Testis (tissue), 3 donors: ENCODE data around the gene LRRC2. TPM values are rescaled to one million over a fixed set of nuclear protein-coding genes. Genes with fewer than 3 reads are reported as not detected.

Experiments used
- DNase-seq: peaks from one replicate; pipeline ENCODE4 v3.0.0-alpha.2; 2019
- H3K27ac ChIP-seq, 2 donors: fragments of 200-600 bp; sonication (generic); one replicate each; pipeline ENCODE4 v1.5.1; 2019
- H3K27me3 ChIP-seq: fragments of 200-600 bp; sonication (generic); one replicate; pipeline ENCODE4 v1.5.1; 2019
- H3K36me3 ChIP-seq: fragments of 200-600 bp; sonication (generic); one replicate; pipeline ENCODE4 v1.5.1; 2017; ENCODE audit warnings: low read depth; ENCODE audit errors: missing control alignments
- H3K4me1 ChIP-seq: fragments of 200-600 bp; sonication (generic); one replicate; pipeline ENCODE4 v1.5.1; 2019
- H3K4me3 ChIP-seq, 2 donors: fragments of 200-600 bp; sonication (generic); one replicate each; pipeline ENCODE4 v1.5.1; 2017 to 2019
- H3K9me3 ChIP-seq: fragments of 200-600 bp; sonication (generic); one replicate; pipeline ENCODE4 v1.5.1; 2017
- CTCF ChIP-seq, 3 experiments: fragments of 450-650 bp in 2 of 3; fragments of 200-600 bp in 1 of 3; sonication (generic) in 1 of 3; IDR thresholded peaks; one replicate each; pipeline ENCODE4 v1.5.1; 2016 to 2019; ENCODE audit warnings: antibody characterized with exemption in 3 of 3, mild to moderate bottlenecking in 2 of 3, moderate library complexity in 1 of 3
- POLR2A ChIP-seq: fragments of 450-650 bp; IDR thresholded peaks from one replicate; pipeline ENCODE4 v1.6.1; 2017; ENCODE audit warnings: antibody characterized with exemption, mild to moderate bottlenecking, moderate library complexity
- WGBS, 2 donors: methylation state at CpG; one replicate each; pipeline ENCODE4 v1.1.5; 2018; 5-methylcytosine and 5-hydroxymethylcytosine counted together
- intact Hi-C: fragments of 100-400 bp; cut with DNase I; formaldehyde crosslinking; loops from one replicate; pipeline ENCODE4 v1.15.1; 2023; ENCODE audit warnings: low total_unique reads
- polyA plus RNA-seq: library from polyadenylated mRNA; stranded (reverse); fragments of 350-450 nt; fragmentation: Illumina TruSeq; extraction: RNeasy Lipid Tissue Mini Kit (QIAGEN cat#74804); gene quantifications from one replicate; pipeline ENCODE4 v1.2.3, GENCODE V29; 2014; ENCODE audit warnings: low read depth, low replicate concordance; ENCODE audit not compliant: insufficient read depth
- total RNA-seq, 2 donors: library from RNA; depleted of rRNA; stranded (reverse); fragments of >200 nt; gene quantifications; one replicate each; pipeline ENCODE4 v1.2.3, GENCODE V29; 2016

LRRC2 gene
- total and polyA plus RNA-seq, 3 donors from 2014 or later, result 0.71 to 2.2 (median 0.99) TPM

DNA sequence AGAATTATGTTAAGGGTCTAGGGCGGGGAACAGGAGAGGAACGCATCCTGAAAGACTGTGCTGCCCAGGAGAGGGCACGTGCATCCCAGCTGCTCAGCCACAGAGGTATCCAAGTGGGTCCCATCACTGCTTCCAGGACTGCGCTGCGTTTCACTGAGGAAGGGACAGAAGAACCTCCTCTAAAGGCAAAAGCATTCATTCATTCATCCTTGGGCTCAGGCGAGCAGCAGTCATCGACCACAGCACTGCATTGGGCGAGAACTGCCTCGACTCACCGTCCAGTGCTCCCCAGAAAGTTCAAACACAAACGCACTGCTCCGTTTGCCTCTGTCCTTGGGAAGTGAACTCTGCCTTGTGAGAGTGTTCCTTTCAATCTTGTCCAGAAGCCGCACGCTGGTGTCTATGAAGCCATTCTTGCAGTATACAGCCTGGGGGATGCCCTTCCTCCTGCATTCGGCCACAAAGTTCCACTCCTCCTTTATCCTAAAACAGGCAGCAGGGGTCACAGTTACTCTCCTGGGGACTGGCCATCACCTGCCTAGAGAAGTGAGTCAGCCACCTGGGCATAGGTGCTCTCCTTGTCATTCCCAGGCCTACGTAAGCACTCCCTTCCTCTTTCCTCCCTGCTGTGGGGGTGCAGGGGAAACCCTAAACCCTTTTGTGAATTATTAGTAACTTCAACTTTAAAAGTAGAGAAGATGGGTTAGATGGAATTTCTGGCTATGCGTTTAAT is 21.2 kb downstream of the LRRC2 start:
- no peak overlapping the region for H3K27ac ChIP-seq
- H3K4me1 ChIP-seq, result no peaks in the 10 kb centered on the region
- H3K4me3 ChIP-seq, result no peak overlapping the region
- intact Hi-C loops, result no loop called here
- no peaks in the 10 kb centered on the region for H3K36me3 ChIP-seq
- no peaks in the 10 kb centered on the region for H3K9me3 ChIP-seq
- WGBS, 2 donors, result 90 to 93% methylated on average over 15 to 17 of the region's 17 CpGs
- H3K27me3 ChIP-seq, result no peaks in the 10 kb centered on the region
- DNase-seq, result no peak
- TF ChIP-seq CTCF (IDR thresholded peaks at IDR 0.05) (no peak), POLR2A (no peak)

DNA sequence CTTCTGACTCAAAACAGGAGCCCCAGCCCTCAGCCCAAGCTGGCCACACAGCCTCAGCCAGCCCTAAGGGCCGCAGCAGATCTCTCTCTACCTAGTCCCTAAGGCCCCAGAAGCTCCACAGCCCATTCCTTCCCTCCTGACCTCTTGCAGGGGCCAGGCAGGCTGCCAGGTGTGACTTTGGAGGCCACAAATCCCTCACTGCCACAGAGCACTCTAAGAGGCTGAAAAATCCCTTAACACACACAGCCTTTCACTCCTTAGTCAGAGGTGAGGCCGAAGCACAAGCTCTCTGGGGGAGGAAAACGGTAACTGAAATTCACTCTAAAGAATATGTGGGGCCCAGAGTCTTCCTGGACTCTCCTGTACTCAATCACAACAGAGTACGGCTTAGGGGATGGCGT is 23.3 kb downstream of the LRRC2 start:
- Histone ChIP-seq H3K9me3 (no peaks in the 10 kb centered on the region), H3K27ac (no peak overlapping the region), H3K4me1 (no peaks in the 10 kb centered on the region), H3K27me3 (no peaks in the 10 kb centered on the region), H3K36me3 (no peaks in the 10 kb centered on the region), H3K4me3 (no peak overlapping the region)
- TF ChIP-seq CTCF (IDR thresholded peaks at IDR 0.05), result no peak
- TF ChIP-seq POLR2A, result no peak
- WGBS, 2 donors, result 73 to 74% methylated on average over 5 of the region's 5 CpGs
- DNase-seq, result no peak
- intact Hi-C loops, result no loop called here

- Histone ChIP-seq H3K4me1 (no peaks in the 10 kb centered on the region), H3K9me3 (no peaks in the 10 kb centered on the region), H3K36me3 (no peaks in the 10 kb centered on the region), H3K27ac (no peak overlapping the region), H3K27me3 (no peaks in the 10 kb centered on the region), H3K4me3 (no peak overlapping the region)
- TF ChIP-seq POLR2A (no peak), CTCF (IDR thresholded peaks at IDR 0.05) (no peak)
- WGBS, 2 donors, result 91 to 93% methylated on average over 2 of the region's 2 CpGs
- intact Hi-C loops, result no loop called here
- DNase-seq, result no peak
Measured at GRCh38 chr3:46542344-46542743, 23.8 kb downstream of the LRRC2 start.

- Histone ChIP-seq H3K4me3 (no peak overlapping the region), H3K9me3 (no peaks in the 10 kb centered on the region), H3K27me3 (no peaks in the 10 kb centered on the region), H3K27ac (no peak overlapping the region), H3K4me1 (no peaks in the 10 kb centered on the region), H3K36me3 (no peaks in the 10 kb centered on the region)
- 84 to 100% methylated on average over 1 of the region's 1 CpG for WGBS, 2 donors
- TF ChIP-seq CTCF (IDR thresholded peaks at IDR 0.05) (no peak), POLR2A (no peak)
- DNase-seq, result no peak
- intact Hi-C loops, result no loop called here
Measured at GRCh38 chr3:46541835-46542234, 24.3 kb downstream of the LRRC2 start.

DNA sequence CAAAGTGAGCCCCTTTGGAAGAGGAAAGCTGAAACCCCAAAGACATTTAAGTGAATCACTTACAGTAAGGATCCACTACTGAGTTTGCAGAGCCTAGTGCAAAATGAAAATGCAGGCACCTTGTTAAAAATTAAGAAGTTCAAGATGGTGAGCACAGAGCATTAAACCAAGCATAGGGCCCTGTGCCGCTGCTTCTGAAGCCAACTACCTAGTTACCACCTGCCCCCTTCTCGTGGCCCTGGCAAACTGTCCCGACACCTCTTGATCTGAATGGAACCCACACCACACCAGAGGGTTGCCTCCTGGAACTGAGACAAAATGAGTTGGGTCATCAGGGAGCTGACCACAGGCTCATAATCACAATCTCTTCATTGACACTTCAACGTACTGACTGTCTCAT is 25.6 kb downstream of the LRRC2 start:
- TF ChIP-seq CTCF (IDR thresholded peaks at IDR 0.05) (no peak), POLR2A (no peak)
- no peaks in the 10 kb centered on the region for H3K36me3 ChIP-seq

More for the DNA sequence above, 25.6 kb downstream of the LRRC2 start:
- no peaks in the 10 kb centered on the region for H3K4me1 ChIP-seq
- no peak for DNase-seq
- H3K27me3 ChIP-seq, result no peaks in the 10 kb centered on the region
- no peak overlapping the region for H3K4me3 ChIP-seq
- WGBS, 2 donors, result 92 to 98% methylated on average over 4 of the region's 4 CpGs
- H3K9me3 ChIP-seq, result no peaks in the 10 kb centered on the region
- intact Hi-C loops, result no loop called here
- H3K27ac ChIP-seq, result no peak overlapping the region
